SW 1271 (cell line): ENCODE measurements around the gene MATN1.

Experiments
- DNase-seq, 2 experiments: peaks; one replicate each; lab custom pipeline; 2025; lab: John Stamatoyannopoulos, UW

The MATN1 gene

DNA sequence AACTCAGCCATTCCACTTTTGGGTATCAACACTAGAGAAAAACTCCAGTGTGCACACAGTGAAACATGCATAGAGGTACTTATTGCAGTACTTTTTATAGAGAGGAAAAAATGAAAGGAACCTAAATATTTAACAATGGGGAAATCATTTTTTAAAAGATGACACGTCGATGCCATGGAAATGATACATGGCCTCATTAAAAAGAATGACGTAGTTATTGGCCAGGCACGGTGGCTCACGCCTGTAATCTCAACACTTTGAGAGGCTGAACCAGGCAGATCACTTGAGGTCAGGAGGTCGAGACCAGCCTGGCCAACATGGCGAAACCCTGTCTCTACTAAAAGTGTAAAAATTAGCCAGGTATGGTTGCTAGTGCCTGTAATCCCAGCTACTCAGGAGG, 42.5 kb downstream of the MATN1 start:
- DNase-seq = no peak

DNA sequence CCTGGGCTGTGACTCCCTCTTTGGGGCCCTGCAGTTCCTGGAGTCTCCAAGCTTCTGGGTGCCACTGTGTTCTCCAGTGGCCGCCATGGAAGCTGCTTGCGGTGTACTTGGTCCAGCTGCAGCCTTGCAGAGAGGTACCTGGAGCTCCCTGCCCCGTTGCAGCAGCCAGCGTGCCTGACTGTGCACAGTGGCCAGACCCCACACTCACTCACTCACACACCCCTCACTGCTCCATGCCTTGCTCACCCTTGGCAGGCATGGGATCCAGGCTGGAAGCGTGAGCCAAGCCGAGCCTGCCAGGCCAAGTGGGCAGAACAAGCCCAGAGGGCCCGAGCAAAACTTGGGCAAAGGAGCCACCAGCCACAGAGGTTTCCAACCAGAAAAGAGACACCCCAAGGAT, 43.0 kb downstream of the MATN1 start:
- DNase-seq = no peak

- DNase-seq = no peak
Measured at GRCh38 chr1:30679976-30680305, 43.4 kb downstream of the MATN1 start.

GRCh38 chr1:30679201-30679975, 44.0 kb downstream of the MATN1 start:
- no peak for DNase-seq

DNA sequence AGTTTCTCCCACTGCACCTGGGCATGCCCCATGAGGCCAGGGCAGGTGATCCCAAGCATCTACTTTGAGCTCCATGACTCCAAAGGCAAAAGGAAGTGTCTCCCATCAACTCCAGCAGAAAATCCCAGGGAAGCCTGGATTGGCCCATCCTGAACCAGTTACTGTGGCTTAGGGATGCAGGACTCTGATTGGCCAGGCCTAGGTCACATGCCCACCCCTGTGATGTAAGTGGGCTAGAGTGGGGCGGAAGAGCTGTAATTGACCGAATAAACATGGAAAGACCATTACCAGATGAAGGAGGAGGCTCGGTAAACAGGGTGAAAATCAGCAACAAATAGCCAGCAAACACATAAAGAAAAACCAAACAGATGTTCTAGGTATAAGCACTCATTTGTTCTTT, 45.2 kb downstream of the MATN1 start:
- no peak for DNase-seq

GRCh38 chr1:30677471-30677870, 45.9 kb downstream of the MATN1 start:
- DNase-seq = no peak

DNA sequence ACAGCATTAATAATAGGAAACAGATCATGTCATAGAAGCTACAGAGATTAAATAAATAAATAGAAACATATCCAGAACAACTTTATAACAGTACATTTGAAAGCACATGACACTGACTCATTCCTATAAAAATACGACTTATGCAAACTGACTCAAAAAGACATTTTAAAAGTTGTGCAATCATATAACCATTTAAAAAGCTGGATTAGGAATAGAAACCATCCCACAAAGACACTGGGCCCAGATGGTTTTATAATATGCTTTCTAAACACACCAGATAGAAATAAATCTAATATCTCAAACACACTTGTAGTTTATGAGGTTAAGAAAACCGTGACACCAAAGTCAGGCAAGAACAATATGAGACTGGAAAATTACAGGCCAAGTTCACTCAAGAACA, 47.6 kb downstream of the MATN1 start:
- no peak for DNase-seq

DNA sequence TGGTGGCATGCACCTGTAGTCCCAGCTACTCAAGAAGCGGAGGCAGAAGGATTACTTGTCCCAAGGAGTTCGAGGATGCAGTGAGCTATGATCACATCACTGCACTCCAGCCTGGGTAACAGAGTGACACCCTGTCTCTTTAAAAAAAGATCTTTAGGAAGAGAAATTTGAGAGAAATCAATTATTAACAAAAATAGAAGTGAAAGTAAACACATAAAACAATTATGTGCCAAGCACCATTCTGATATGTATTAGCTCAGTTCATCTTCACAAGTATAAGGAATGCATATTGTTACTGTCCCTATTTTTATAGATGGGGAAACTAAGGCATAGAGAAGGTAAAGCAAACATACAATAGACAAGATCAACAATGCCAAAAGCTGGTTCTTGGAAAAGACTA, 48.1 kb downstream of the MATN1 start:
- no peak for DNase-seq

DNA sequence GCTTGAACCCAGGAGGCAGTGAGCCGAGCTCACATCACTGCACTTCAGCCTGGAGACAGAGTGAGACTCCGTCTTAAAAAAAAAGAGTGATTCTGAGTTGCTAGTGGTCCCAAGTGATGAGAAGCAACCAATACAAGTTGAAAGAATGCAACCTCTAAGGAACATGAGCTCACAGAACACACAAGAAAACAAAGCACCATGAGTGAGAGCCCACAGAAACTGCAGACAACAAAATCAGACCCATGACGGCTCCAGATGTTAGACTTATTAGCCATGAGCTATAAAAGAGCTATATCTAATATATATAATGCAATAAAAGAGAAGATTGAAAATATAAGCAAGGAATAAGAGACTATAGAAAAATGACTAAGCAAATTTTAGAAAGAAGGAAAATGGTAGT, 50.0 kb downstream of the MATN1 start:
- DNase-seq = no peak

DNA sequence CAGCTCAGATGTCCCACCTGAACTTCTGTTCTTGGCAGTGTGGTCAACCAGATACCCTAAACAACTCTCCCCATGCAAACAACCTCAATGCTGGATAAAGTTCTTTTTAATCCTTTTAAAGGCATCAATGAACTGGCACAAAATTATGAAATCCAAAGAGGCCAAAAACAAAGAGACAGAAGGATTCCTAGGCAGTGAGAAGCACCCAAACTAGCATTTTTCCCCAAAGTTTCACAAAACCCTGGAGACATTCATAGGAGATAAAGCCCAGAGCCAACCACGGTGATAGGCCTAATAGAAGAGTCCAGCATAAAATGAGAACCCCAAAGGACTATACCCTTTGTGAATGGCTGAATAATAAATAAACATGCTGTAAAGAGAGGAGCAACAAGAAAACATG, 50.7 kb downstream of the MATN1 start:
- no peak for DNase-seq

DNA sequence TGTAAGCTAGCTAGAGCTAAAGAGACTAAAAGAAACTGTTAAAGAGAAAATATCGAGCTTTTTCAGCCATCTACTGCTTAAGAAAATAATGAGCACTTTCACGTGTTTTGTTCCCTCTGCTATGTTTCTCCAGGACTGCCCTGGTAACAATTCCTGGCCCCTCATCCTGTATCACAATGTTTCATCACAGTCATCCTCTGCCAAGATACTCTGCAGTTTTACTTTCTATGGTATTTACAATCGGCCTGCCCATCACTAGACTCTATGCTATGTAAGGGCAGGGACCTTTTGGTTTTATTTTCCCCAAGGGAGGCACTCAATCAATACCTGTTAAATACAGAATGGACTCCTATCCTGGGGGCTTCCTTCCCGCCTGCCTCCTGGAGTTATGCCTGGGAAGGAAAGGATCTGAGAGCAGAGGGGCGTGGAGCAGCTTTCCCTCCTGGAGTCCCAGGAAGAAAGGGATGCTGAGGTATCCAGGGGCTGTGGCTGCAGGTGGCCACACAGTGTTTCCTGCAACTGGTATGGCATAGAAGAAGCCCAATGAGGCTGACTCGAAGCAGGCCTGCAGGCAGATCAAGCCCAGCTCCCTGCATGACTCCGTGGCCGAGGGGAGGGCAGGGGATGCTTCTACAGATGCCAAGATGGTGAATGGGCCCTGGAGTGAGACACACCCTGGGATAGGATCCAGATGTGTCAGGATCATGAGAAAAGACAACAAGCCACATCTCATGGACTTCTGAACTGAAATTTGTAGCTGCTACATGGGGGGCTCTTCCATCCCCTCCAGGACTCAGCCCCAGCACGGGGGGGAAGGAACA, 52.9 kb downstream of the MATN1 start:
- DNase-seq = no peak

- DNase-seq = no peak
Measured at GRCh38 chr1:30668546-30669327, 54.6 kb downstream of the MATN1 start.

DNA sequence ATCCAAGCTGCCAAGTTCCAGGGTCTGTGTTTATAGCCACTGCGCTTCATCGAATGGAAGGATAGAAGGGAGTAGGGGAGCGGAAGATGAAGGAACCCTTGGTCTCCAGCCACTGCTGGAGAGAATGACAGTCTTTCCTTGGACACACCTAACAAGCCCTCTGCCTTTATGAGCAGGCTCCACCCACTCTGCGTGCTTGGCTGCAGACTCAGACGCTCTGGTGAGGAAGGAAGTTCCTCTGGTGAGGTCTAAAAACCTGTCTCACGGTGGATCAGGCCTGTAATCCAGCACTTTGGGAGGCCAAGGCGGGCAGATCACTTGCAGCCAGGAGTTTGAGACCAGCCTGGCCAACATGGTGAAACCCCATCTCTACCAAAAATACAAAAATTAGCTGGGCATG, 55.4 kb downstream of the MATN1 start:
- DNase-seq = no peak

DNA sequence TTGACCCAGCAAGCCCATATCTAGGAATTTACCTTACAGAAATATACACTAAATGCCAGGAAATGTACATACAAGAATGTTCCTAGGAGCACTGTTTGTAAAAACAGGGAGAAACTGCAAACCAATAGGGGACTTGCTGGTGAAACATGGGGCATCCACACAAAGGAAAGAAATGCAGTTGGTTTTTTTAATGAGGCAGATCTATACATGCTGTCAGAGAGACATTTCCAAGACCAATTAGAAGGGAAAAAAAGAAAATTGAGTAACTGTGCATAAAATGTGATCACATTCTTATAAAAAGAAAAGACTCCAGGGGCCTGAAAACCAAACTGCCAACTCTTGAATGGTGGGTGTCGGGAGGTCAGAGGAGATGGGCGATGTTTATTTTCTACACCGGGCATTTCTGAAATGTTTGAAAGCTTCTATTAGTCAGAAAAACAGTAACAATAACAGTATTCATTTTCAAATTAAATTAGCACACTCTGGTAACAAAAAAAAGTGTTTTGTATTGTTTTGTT, 56.6 kb downstream of the MATN1 start:
- no peak for DNase-seq

- no peak for DNase-seq
Measured at GRCh38 chr1:30665216-30666010, 58.0 kb downstream of the MATN1 start.

DNA sequence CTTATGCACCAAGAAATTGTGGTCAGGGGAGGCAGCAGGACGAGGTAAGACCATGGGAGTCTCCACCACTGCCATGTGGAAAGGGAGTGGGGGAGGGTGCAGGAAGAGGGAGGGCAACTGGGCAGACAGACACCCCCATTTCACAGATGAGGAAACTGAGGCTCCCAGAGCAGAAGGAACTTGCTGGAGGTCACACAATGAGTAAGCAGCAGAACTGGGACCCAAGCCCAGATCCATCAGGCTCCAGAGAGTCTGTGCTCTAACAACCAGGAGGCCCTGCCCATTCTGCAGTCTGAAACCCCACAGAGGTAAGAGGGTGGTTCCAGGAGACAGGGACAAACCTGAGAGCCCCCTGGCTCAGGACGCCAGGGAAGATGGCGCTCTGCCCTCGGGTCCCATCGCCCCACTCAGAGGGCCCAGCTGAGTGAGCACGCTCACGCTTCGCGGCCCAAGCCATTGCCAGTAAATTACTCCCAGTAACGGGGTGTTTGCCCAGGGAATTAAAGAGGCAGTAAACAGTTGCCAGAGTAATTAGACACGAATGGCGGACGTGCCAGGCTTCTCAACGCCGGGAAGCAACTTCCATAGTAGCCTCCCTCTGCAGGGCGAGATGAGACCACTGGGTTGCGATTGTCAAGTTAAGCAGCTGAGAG, 59.2 kb downstream of the MATN1 start:
- no peak for DNase-seq

GRCh38 chr1:30663596-30664091, 59.7 kb downstream of the MATN1 start:
- no peak for DNase-seq

DNA sequence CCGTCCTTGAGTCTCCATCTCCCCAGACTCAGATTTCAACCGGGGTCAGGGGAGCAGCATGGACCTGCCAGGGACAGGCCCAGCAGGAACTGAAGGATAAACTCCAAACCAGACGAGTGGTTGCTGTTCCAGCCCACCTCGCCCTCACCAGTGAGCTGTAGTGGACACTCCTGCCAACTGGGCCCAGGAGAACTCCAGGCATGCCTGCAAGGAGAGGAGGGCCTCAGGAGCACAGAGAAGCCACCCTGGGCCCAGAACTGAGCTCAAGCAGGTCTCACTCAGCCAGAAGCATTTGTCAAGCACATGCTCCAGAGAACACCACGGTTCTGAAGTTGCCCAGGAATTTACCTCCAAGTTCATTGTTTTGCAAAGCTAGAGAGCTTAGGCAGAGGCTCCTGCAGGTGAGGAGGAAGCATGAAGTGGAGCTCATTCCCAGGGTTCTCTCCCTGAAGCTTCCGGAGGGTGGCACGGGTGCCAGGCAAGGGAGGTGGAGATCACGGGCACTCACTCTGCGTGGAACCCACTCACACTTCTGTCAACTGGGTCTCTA, 61.0 kb downstream of the MATN1 start:
- no peak for DNase-seq

DNA sequence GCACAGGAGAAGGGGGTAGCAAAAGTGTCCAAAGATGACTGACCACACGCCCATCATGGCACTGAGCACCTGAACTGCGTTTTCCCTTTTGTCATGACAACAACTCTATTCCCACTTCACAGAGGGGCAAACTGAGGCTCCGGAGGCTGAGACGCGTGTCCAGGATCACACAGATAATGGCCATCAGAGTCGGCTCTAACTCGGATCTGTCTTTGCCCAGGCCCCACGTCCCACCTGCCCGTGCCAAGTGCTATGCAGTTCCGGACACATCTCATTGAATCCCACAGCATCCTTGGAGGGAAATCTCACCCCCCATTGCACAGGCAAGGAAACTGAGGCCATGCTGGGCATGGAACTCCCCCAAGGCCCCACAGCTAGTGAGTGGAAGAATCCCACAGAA, 62.1 kb downstream of the MATN1 start:
- no peak for DNase-seq
